Colonic mucosa (tissue), 4 donors: Measurements from ENCODE around the gene DNAJB14. TPM values are rescaled to one million over a fixed set of nuclear protein-coding genes. Genes with fewer than 3 reads are reported as not detected.

Experiments used
- DNase-seq: peaks from one replicate; pipeline ENCODE4 v3.0.0-alpha.2; 2020
- H3K27ac ChIP-seq: fragments of 200-600 bp; one replicate; pipeline ENCODE4 v1.8.0; 2021
- H3K27me3 ChIP-seq: fragments of 200-600 bp; one replicate; pipeline ENCODE4 v1.8.0; 2021
- H3K36me3 ChIP-seq: fragments of 200-600 bp; one replicate; pipeline ENCODE4 v1.8.0; 2021
- H3K4me1 ChIP-seq: fragments of 200-600 bp; one replicate; pipeline ENCODE4 v1.8.0; 2021; ENCODE audit warnings: mild to moderate bottlenecking
- H3K4me3 ChIP-seq: fragments of 200-600 bp; one replicate; pipeline ENCODE4 v1.8.0; 2021
- H3K9ac ChIP-seq, 2 donors: one replicate each; pipeline ENCODE4 v1.7.0; 2013; ENCODE audit warnings: control low read depth in 2 of 2, low read depth in 2 of 2, low read length in 2 of 2
- H3K9me3 ChIP-seq: fragments of 200-600 bp; one replicate; pipeline ENCODE4 v1.8.0; 2021
- intact Hi-C: fragments of 100-400 bp; cut with DNase I; formaldehyde crosslinking; loops from one replicate; pipeline ENCODE4 v1.14.1; 2022
- total RNA-seq, 2 donors: library from RNA; stranded (reverse); fragmentation: NEBNext Ultra II Directional in 1 of 2; extraction: Animal tissue kit (Norgen Biotek cat#: 25700) in 1 of 2; gene quantifications; one replicate each; pipeline ENCODE4 v1.2.1, GENCODE V29; 2021
- TF ChIP-seq, protein P1 (sequence below): fragments of 200-600 bp; IDR thresholded peaks from one replicate; pipeline ENCODE4 v1.8.0; 2022; ENCODE audit warnings: antibody characterized with exemption, mild to moderate bottlenecking
- donor health status: healthy.
- donor health status: DM: no; HTN: no; CAD: no.
- donor health status: DM: no; HTN: no; CAD: no.

Gene DNAJB14
- total RNA-seq, 2 donors from 2014 or later, result 41.9 to 57.2 TPM

DNA sequence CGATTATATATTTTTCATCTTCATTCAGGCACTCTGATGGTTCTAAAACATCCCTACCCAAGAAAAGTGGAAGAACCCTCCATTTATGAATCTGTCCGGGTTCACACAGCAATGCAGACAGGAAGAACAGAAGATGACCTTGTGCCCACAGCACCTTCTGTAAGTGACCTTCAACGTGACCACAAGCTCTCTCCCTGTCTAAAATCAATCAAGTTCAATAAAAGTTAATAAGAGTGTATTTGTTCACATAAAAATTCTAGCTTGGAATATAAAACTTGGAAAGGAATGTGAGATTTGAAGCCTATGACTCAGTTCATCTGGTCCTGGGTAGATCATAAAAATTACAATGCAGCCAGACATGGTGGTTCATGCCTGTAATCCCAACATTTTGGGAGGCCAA is 93.2 kb downstream of the DNAJB14 start:
- no peaks in the 10 kb centered on the region for H3K4me1 ChIP-seq
- intact Hi-C loops, result no loop called here
- H3K36me3 ChIP-seq, result no peaks in the 10 kb centered on the region
- H3K9me3 ChIP-seq, result no peaks in the 10 kb centered on the region
- TF ChIP-seq, protein P1, sequence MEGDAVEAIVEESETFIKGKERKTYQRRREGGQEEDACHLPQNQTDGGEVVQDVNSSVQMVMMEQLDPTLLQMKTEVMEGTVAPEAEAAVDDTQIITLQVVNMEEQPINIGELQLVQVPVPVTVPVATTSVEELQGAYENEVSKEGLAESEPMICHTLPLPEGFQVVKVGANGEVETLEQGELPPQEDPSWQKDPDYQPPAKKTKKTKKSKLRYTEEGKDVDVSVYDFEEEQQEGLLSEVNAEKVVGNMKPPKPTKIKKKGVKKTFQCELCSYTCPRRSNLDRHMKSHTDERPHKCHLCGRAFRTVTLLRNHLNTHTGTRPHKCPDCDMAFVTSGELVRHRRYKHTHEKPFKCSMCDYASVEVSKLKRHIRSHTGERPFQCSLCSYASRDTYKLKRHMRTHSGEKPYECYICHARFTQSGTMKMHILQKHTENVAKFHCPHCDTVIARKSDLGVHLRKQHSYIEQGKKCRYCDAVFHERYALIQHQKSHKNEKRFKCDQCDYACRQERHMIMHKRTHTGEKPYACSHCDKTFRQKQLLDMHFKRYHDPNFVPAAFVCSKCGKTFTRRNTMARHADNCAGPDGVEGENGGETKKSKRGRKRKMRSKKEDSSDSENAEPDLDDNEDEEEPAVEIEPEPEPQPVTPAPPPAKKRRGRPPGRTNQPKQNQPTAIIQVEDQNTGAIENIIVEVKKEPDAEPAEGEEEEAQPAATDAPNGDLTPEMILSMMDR, result no peak
- H3K4me3 ChIP-seq, result no peak overlapping the region
- no peak overlapping the region for H3K9ac ChIP-seq
- H3K27me3 ChIP-seq, result no peaks in the 10 kb centered on the region
- no peak for DNase-seq
- H3K27ac ChIP-seq, result no peak overlapping the region

DNA sequence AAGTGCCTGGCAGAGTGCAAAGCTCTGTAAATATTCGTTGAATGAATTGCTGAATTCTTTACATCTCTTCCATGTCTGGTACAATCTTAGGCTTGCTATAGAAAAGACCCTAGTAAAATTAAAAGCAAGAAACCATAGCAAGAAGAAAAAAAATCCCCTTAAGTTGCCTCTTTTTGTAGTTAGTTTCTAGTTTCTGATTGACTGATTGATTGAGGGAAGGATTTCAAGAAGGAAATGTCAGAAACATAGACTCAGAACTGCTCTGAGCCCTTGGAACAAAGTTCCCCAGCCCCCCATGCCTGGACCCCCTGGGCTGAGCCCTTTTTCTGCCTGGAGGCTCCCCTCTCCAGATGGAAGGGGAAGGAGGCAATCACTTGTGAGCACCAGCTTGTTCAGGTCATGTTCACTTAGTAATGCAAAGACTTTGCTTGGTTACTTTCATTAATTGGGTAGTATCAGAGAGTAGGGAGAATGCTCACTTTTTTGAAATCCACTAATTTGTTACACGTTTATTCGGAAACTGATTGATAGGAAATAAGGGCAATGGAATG is 94.1 kb downstream of the DNAJB14 start:
- Histone ChIP-seq H3K9ac (no peak overlapping the region), H3K36me3 (no peaks in the 10 kb centered on the region), H3K4me3 (no peak overlapping the region), H3K27ac (no peak overlapping the region), H3K9me3 (no peaks in the 10 kb centered on the region), H3K4me1 (no peaks in the 10 kb centered on the region), H3K27me3 (no peaks in the 10 kb centered on the region)
- intact Hi-C loops, result no loop called here
- no peak for DNase-seq
- TF ChIP-seq, protein P1, result no peak

DNA sequence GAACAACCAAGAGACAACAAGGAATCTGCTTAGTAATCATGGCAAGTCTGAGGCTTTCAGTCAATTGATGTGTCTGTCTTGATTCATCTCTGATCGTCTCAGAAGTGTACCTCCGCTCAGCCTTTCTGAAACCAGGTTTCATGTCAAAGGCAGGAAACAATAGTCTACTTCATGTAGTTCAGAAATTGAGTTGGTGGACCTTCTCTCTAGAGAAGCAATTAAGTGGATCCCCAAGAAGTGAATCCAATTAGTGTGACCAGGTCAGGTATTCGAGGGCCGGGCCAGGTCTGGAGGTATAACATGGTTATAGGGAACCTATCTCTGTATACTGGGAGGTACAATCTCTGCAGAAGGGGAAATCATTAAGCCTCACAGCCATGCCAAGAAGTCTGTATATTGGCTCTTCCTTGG is 97.8 kb downstream of the DNAJB14 start:
- H3K4me1 ChIP-seq, result no peaks in the 10 kb centered on the region
- intact Hi-C loops, result no loop called here
- no peak overlapping the region for H3K27ac ChIP-seq
- H3K36me3 ChIP-seq, result no peaks in the 10 kb centered on the region
- TF ChIP-seq, protein P1, result no peak
- DNase-seq, result no peak
- no peaks in the 10 kb centered on the region for H3K9me3 ChIP-seq
- no peak overlapping the region for H3K9ac ChIP-seq
- no peak overlapping the region for H3K4me3 ChIP-seq
- no peaks in the 10 kb centered on the region for H3K27me3 ChIP-seq

DNA sequence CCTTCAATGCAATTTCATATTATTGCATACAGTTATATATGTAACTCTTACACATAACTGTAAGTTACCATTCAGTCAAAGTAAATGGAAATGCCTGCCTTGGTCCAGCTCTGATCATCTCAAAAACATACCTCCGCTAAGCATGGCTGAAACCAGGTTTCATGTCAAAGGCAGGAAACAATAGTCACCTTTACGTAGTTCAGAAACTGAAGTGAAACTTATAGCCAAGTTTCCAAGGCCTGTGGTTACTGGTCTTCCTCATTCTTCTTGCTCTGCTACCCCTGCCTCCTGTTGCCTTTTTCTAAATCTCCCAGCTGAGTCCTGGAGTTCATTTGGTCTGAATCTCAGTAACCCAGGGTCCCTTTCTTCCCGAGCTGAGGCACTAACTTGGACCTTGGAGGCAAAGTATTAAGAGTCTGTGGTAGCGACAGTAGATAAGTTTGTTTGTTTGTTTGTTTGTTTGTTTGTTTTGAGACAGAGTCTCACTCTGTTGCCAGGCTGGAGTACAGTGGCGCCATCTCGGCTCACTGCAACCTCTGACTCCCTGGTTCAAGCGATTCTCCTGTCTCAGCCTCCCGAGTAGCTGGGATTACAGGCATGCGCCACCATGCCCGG is 98.9 kb downstream of the DNAJB14 start:
- no peaks in the 10 kb centered on the region for H3K27me3 ChIP-seq
- H3K9ac ChIP-seq, result no peak overlapping the region
- TF ChIP-seq, protein P1, result no peak
- DNase-seq, result no peak
- no peaks in the 10 kb centered on the region for H3K4me1 ChIP-seq
- H3K36me3 ChIP-seq, result no peaks in the 10 kb centered on the region
- no peak overlapping the region for H3K4me3 ChIP-seq
- intact Hi-C loops, result no loop called here
- no peak overlapping the region for H3K27ac ChIP-seq
- no peaks in the 10 kb centered on the region for H3K9me3 ChIP-seq

DNA sequence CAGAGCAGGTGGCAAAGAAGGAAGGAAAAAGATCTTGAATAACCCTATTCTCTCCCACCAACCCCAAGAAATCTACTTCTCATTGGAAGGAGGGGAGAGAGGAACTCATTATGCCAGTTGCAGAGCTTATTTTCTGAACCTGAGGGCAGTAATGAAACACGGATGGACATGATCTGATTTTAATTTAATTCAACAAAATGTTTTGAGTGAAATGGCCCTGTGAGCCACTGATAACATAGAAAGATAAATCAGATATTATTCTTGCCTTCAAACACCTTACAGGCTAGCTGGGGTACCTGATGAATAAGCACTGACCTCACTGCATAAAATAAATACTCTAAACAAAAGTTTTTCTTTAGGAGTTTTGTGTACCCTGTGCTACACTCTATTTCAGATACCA is 99.5 kb downstream of the DNAJB14 start:
- Histone ChIP-seq H3K27me3 (no peaks in the 10 kb centered on the region), H3K27ac (no peak overlapping the region), H3K36me3 (no peaks in the 10 kb centered on the region), H3K4me1 (no peaks in the 10 kb centered on the region), H3K4me3 (no peak overlapping the region), H3K9ac (no peak overlapping the region), H3K9me3 (no peaks in the 10 kb centered on the region)
- no peak for DNase-seq
- intact Hi-C loops, result no loop called here
- TF ChIP-seq, protein P1, result no peak

Other genes with a start within 250 kb of the DNAJB14 start
- 1 to 10 TPM; 3.6 to 5.0 TPM for gene DAPP1, start 129.8 kb downstream of the DNAJB14 start, total RNA-seq
- 10 to 100 TPM; 45.6 to 67.2 TPM for gene LAMTOR3, start 52.2 kb downstream of the DNAJB14 start, total RNA-seq
- gene H2AZ1, start 3.7 kb upstream of the DNAJB14 start, total RNA-seq, result 100 to 1,000 TPM; 227 to 564 TPM
- under 1 TPM in 1 of 2 donors, not detected in 1; 0.72 TPM for gene DDIT4L, start 243.8 kb upstream of the DNAJB14 start, total RNA-seq